HepG2 (cell line): ENCODE results near the gene CLCN4. TPM values are rescaled to one million over a fixed set of nuclear protein-coding genes. Genes with fewer than 3 reads are reported as not detected.
A peak's percentile ranks its signal among the peaks of the same experiment; 100 is the strongest.

Experiments used
- ATAC-seq: fragments of 200-7000 bp; cut with Tn5 transposase; 3 replicates; pipeline ENCODE4 v1.9.1; 2020; ENCODE audit warnings: mild to moderate bottlenecking, moderate library complexity
- BruUV-seq: library from RNA; stranded (reverse); fragments of 400-500 nt; replicated peaks from 2 replicates; lab custom pipeline; 2021; lab: Mats Ljungman, UMichigan
- CTCF ChIA-PET: fragments of 300-600 bp; formaldehyde crosslinking; extraction: SDS; loops from one replicate; lab custom pipeline; 2021; ENCODE audit warnings: low total read pairs, inconsistent platforms, low intra/inter-chr PET ratio; lab: Yijun Ruan, JAX
- POLR2A ChIA-PET: fragments of 350-600 bp; sonication (Branson Sonifier 250); formaldehyde crosslinking; loops from one replicate; lab custom pipeline; 2020; ENCODE audit warnings: antibody characterized with exemption, inconsistent platforms; lab: Yijun Ruan, JAX
- DNase-seq: peaks from one replicate; pipeline ENCODE4 v3.0.0-alpha.2; 2015; ENCODE audit warnings: low spot score
- FAIRE-seq: peaks from 3 replicates; lab custom pipeline; 2011; peaks lifted over from hg19 to GRCh38; lab: Jason Lieb, UNC
- H2AFZ ChIP-seq: one replicate; pipeline ENCODE4 v1.6.1; 2011; ENCODE audit warnings: low read length, inconsistent platforms
- H3K27ac ChIP-seq: fragments of 300-600 bp; 3 replicates; pipeline ENCODE4 v1.8.0; 2011; ENCODE audit warnings: mixed run types, mild to moderate bottlenecking, mixed read lengths, low read length, inconsistent platforms; ENCODE audit not compliant: insufficient read depth; ENCODE audit errors: extremely low read length
- H3K27me3 ChIP-seq, 2 experiments: fragments of 200-600 bp in 1 of 2; 2 replicates in 1 of 2; 3 replicates in 1 of 2; pipeline versions ENCODE4 v1.6.0 to v1.8.0; 2011; ENCODE audit warnings: low read length in 2 of 2, mild to moderate bottlenecking in 2 of 2, moderate library complexity in 2 of 2, inconsistent platforms in 1 of 2; ENCODE audit not compliant: insufficient read depth in 2 of 2, control insufficient read depth in 1 of 2
- H3K36me3 ChIP-seq, 2 experiments: fragments of 200-600 bp in 1 of 2; replicated peaks in 1 of 2; 2 replicates in 1 of 2; 3 replicates in 1 of 2; pipeline versions ENCODE4 v1.5.1 to v1.8.0; 2011; ENCODE audit warnings: low read length in 2 of 2, inconsistent platforms in 1 of 2; ENCODE audit not compliant: insufficient read depth in 2 of 2, control insufficient read depth in 1 of 2
- H3K4me1 ChIP-seq: 2 replicates; pipeline ENCODE4 v1.5.1; 2012; ENCODE audit warnings: low read length, inconsistent platforms; ENCODE audit not compliant: insufficient read depth
- H3K4me2 ChIP-seq: 2 replicates; pipeline ENCODE4 v1.6.0; 2011; ENCODE audit warnings: low read depth, low read length, inconsistent platforms
- H3K4me3 ChIP-seq, 3 experiments: fragments of 200-600 bp in 1 of 3; sonication (generic), shearing (Covaris generic) in 1 of 3; replicated peaks in 1 of 3; 2 replicates each; pipeline ENCODE4 v1.5.1; 2011 to 2016; ENCODE audit warnings: low read length in 3 of 3, inconsistent platforms in 2 of 3, low read depth in 2 of 3, mild to moderate bottlenecking in 2 of 3, control low read depth in 1 of 3, mixed read lengths in 1 of 3; ENCODE audit not compliant: insufficient read depth in 1 of 3
- H3K79me2 ChIP-seq: one replicate; pipeline ENCODE4 v1.6.1; 2011; ENCODE audit warnings: low read length, inconsistent platforms; ENCODE audit not compliant: insufficient read depth
- H3K9ac ChIP-seq: 2 replicates; pipeline ENCODE4 v1.6.0; 2011; ENCODE audit warnings: mild to moderate bottlenecking, low read depth, low read length, inconsistent platforms; ENCODE audit not compliant: insufficient read depth
- H3K9me3 ChIP-seq: 2 replicates; pipeline ENCODE4 v1.5.1; 2012; ENCODE audit warnings: mild to moderate bottlenecking, low read length
- H4K20me1 ChIP-seq: 2 replicates; pipeline ENCODE4 v1.6.0; 2011; ENCODE audit warnings: inconsistent platforms, mild to moderate bottlenecking, low read length, moderate library complexity; ENCODE audit not compliant: insufficient read depth
- AHR ChIP-seq: IDR thresholded peaks from 2 replicates; pipeline ENCODE4 v1.6.1; 2018; ENCODE audit warnings: missing genetic modification reagents, missing compliant biosample characterization
- CTCF ChIP-seq: sonication (generic); formaldehyde crosslinking; IDR thresholded peaks from 2 replicates; pipeline ENCODE4 v1.5.0; 2020; ENCODE audit warnings: mild to moderate bottlenecking, missing genetic modification reagents, moderate library complexity
- FOXP4 ChIP-seq: sonication (generic); formaldehyde crosslinking; IDR thresholded peaks from 2 replicates; pipeline ENCODE4 v1.4.0; 2020; ENCODE audit warnings: missing genetic modification reagents
- HDAC2 ChIP-seq: sonication (generic); formaldehyde crosslinking; IDR thresholded peaks from 2 replicates; pipeline ENCODE4 v1.4.0; 2020; ENCODE audit warnings: missing genetic modification reagents
- NFE2 ChIP-seq: sonication (generic); formaldehyde crosslinking; IDR thresholded peaks from 2 replicates; pipeline ENCODE4 v1.4.0; 2020; ENCODE audit warnings: missing genetic modification reagents
- NR2F1 ChIP-seq, 2 experiments: fragments of 450-650 bp in 1 of 2; formaldehyde crosslinking in 1 of 2; IDR thresholded peaks; 2 replicates each; pipeline versions ENCODE4 v1.5.0 to v1.6.1; 2016 to 2020; ENCODE audit warnings: mild to moderate bottlenecking in 1 of 2, missing compliant biosample characterization in 1 of 2, missing genetic modification reagents in 1 of 2, moderate library complexity in 1 of 2
- ZBTB34 ChIP-seq: sonication (generic); formaldehyde crosslinking; IDR thresholded peaks from 2 replicates; pipeline ENCODE4 v1.8.0; 2022; ENCODE audit warnings: mild to moderate bottlenecking, missing genetic modification reagents
- ZNF460 ChIP-seq: sonication (generic); formaldehyde crosslinking; IDR thresholded peaks from 2 replicates; pipeline ENCODE4 v1.5.1; 2020; ENCODE audit warnings: missing genetic modification reagents, mild to moderate bottlenecking, borderline replicate concordance
- ZNF577 ChIP-seq: sonication (generic); formaldehyde crosslinking; IDR thresholded peaks from 2 replicates; pipeline ENCODE4 v1.4.0; 2020; ENCODE audit warnings: mild to moderate bottlenecking, low read depth, missing genetic modification reagents, borderline replicate concordance
- ZNF607 ChIP-seq: sonication (generic); formaldehyde crosslinking; IDR thresholded peaks from 2 replicates; pipeline ENCODE4 v1.5.1; 2020; ENCODE audit warnings: missing genetic modification reagents, mild to moderate bottlenecking, borderline replicate concordance
- ZUFSP ChIP-seq: sonication (generic); formaldehyde crosslinking; IDR thresholded peaks from 2 replicates; pipeline ENCODE4 v1.9.0; 2021; ENCODE audit warnings: missing genetic modification reagents, mild to moderate bottlenecking, borderline replicate concordance
- WGBS: methylation state at CpG from one replicate; pipeline ENCODE4 v1.1.6; 2017; ENCODE audit warnings: low lambda C conversion rate; 5-methylcytosine and 5-hydroxymethylcytosine counted together
- in situ Hi-C: cut with HindIII; loops from 2 replicates; pipeline ENCODE4 v1.10.0; 2017; ENCODE audit warnings: low pct_unique_long_range_greater_than_20kb; ENCODE audit not compliant: extremely low pct_ligation_motif_present
- intact Hi-C: fragments of 100-400 bp; cut with micrococcal nuclease; formaldehyde crosslinking; loops from one replicate; pipeline ENCODE4 v1.10.0; 2022; ENCODE audit not compliant: unreplicated experiment
- polyA plus RNA-seq, 8 experiments: library from polyadenylated mRNA; depleted of rRNA in 3 of 8; stranded (reverse) in 7 of 8; unstranded in 1 of 8; fragments of >200 nt; fragmentation: Illumina TruSeq in 4 of 8; extraction: Trizol in 4 of 8; gene quantifications; 2 replicates each; pipeline versions ENCODE4 v1.2.1 to v1.2.3, GENCODE V29; 2011 to 2016; ENCODE audit warnings: low read depth in 4 of 8, missing spikeins in 1 of 8, mixed read lengths in 1 of 8; ENCODE audit not compliant: insufficient read depth in 1 of 8
- total RNA-seq, 5 experiments: library from RNA; depleted of rRNA; stranded (reverse); fragments of >200 nt; fragmentation: Illumina TruSeq; extraction: Trizol; gene quantifications; 2 replicates each; pipeline ENCODE4 v1.2.3, GENCODE V29; 2016; ENCODE audit warnings: low read depth in 1 of 5
- TF ChIP-seq, protein P1 (sequence below): sonication (generic); formaldehyde crosslinking; IDR thresholded peaks from 2 replicates; pipeline ENCODE4 v1.5.0; 2020; ENCODE audit warnings: mild to moderate bottlenecking, missing genetic modification reagents
- TF ChIP-seq, protein P2 (sequence below): sonication (generic); formaldehyde crosslinking; IDR thresholded peaks from 2 replicates; pipeline ENCODE4 v1.5.0; 2020; ENCODE audit warnings: missing genetic modification reagents

Gene CLCN4
- total and polyA plus RNA-seq, 2 of the 13 experiments (the other 11 are each of a cell fraction or from before 2014, with no cell fraction given) = 1.8 to 2.5 TPM

GRCh38 chrX:10169175-10169574, 12.4 kb downstream of the CLCN4 start:
- FAIRE-seq = peak; percentile 97
- BruUV-seq = no TSS peak
- TF ChIP-seq FOXP4 (CRISPR knock-in tag) (peak; percentile 41), NFE2 (CRISPR knock-in tag) (no peak), NR2F1 (CRISPR knock-in tag; IDR thresholded peaks at IDR 0.05) (no peak), ZNF577 (no peak), ZUFSP (CRISPR knock-in tag) (no peak), ZBTB34 (no peak), AHR (no peak), CTCF (CRISPR knock-in tag) (no peak), HDAC2 (CRISPR knock-in tag) (no peak), ZNF607 (no peak), ZNF460 (CRISPR knock-in tag) (no peak)
- TF ChIP-seq, protein P1, sequence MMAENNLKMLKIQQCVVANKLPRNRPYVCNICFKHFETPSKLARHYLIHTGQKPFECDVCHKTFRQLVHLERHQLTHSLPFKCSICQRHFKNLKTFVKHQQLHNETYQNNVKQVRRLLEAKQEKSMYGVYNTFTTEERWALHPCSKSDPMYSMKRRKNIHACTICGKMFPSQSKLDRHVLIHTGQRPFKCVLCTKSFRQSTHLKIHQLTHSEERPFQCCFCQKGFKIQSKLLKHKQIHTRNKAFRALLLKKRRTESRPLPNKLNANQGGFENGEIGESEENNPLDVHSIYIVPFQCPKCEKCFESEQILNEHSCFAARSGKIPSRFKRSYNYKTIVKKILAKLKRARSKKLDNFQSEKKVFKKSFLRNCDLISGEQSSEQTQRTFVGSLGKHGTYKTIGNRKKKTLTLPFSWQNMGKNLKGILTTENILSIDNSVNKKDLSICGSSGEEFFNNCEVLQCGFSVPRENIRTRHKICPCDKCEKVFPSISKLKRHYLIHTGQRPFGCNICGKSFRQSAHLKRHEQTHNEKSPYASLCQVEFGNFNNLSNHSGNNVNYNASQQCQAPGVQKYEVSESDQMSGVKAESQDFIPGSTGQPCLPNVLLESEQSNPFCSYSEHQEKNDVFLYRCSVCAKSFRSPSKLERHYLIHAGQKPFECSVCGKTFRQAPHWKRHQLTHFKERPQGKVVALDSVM = no peak
- TF ChIP-seq, protein P2, sequence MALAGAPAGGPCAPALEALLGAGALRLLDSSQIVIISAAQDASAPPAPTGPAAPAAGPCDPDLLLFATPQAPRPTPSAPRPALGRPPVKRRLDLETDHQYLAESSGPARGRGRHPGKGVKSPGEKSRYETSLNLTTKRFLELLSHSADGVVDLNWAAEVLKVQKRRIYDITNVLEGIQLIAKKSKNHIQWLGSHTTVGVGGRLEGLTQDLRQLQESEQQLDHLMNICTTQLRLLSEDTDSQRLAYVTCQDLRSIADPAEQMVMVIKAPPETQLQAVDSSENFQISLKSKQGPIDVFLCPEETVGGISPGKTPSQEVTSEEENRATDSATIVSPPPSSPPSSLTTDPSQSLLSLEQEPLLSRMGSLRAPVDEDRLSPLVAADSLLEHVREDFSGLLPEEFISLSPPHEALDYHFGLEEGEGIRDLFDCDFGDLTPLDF (CRISPR knock-in tag) = no peak

More at GRCh38 chrX:10169175-10169574, 12.4 kb downstream of the CLCN4 start:
- ATAC-seq = peak; percentile 77
- Histone ChIP-seq H3K4me2 (peak overlapping the region; percentile 65), H3K9me3 (no peaks in the 10 kb centered on the region), H3K4me3 (peak overlapping the region in 1 of 3 experiments; percentile 23; a peak in 1 of 6 replicates), H3K27me3 (no peaks in the 10 kb centered on the region), H3K79me2 (no peaks in the 10 kb centered on the region), H4K20me1 (no peaks in the 10 kb centered on the region), H3K4me1 (peaks cover 35% of the 10 kb centered on the region), H2AFZ (no peak overlapping the region), H3K27ac (peak overlapping the region; percentile 57), H3K9ac (no peak overlapping the region), H3K36me3 (no peaks in the 10 kb centered on the region)
- in situ Hi-C loops = no loop called here
- 0% methylated on average over 3 of the region's 3 CpGs for WGBS
- intact Hi-C loops = loop anchor here (2.0 kb wide), 1 partner anchor 50 kb away; no protein-coding TSS in a partner anchor
- peak; percentile 78 for DNase-seq
- ChIA-PET CTCF (interaction anchor here (2.5 kb wide), 1 partner anchor 50 kb away, joined by 16 read pairs; no protein-coding TSS in a partner anchor), POLR2A (interaction anchor here (3.8 kb wide), 1 partner anchor 13 kb away, joined by 15 read pairs; the partner anchor contains the start of gene CLCN4)
